Astrocyte of the spinal cord (primary cell): Measurements from ENCODE around the gene PDE9A.

Experiments used
- DNase-seq: peaks from one replicate; pipeline ENCODE4 v3.0.0; 2011; ENCODE audit warnings: low read depth, low spot score
- H3K4me3 ChIP-seq: 2 replicates; pipeline ENCODE4 v1.5.1; 2011; ENCODE audit warnings: low read depth, mild to moderate bottlenecking, low read length, moderate library complexity
- in situ Hi-C: cut with HindIII; loops from 2 replicates; pipeline ENCODE4 v1.10.0; 2017; ENCODE audit warnings: low sequenced_read_pairs
- TF ChIP-seq, protein P1 (sequence below): IDR thresholded peaks from 2 replicates; pipeline ENCODE4 v1.5.1; 2012; ENCODE audit warnings: low read depth, mild to moderate bottlenecking, low read length, inconsistent platforms

PDE9A gene

DNA sequence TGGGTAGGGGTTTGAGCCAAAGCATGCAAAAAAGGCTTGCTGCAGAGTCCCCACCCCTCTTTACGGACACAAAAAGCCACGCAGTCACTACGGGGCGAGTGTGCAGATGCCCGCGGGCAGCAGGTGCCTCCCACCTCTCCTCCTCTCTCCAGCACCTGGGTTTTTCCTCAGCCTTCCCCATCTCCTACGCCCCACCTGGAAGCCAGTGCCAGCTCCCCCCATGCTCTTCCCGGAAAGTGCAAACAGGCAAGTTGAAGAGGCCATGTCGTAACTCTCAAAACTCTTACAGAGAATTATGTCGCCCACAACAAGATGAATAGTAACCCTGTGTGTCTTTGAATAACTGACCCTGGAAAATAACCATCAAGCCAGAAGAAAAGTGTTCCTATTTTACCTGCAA, 82.5 kb downstream of the PDE9A start:
- H3K4me3 ChIP-seq, result no peak overlapping the region
- in situ Hi-C loops, result no loop called here
- TF ChIP-seq, protein P1, sequence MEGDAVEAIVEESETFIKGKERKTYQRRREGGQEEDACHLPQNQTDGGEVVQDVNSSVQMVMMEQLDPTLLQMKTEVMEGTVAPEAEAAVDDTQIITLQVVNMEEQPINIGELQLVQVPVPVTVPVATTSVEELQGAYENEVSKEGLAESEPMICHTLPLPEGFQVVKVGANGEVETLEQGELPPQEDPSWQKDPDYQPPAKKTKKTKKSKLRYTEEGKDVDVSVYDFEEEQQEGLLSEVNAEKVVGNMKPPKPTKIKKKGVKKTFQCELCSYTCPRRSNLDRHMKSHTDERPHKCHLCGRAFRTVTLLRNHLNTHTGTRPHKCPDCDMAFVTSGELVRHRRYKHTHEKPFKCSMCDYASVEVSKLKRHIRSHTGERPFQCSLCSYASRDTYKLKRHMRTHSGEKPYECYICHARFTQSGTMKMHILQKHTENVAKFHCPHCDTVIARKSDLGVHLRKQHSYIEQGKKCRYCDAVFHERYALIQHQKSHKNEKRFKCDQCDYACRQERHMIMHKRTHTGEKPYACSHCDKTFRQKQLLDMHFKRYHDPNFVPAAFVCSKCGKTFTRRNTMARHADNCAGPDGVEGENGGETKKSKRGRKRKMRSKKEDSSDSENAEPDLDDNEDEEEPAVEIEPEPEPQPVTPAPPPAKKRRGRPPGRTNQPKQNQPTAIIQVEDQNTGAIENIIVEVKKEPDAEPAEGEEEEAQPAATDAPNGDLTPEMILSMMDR, result no peak
- DNase-seq, result no peak

DNA sequence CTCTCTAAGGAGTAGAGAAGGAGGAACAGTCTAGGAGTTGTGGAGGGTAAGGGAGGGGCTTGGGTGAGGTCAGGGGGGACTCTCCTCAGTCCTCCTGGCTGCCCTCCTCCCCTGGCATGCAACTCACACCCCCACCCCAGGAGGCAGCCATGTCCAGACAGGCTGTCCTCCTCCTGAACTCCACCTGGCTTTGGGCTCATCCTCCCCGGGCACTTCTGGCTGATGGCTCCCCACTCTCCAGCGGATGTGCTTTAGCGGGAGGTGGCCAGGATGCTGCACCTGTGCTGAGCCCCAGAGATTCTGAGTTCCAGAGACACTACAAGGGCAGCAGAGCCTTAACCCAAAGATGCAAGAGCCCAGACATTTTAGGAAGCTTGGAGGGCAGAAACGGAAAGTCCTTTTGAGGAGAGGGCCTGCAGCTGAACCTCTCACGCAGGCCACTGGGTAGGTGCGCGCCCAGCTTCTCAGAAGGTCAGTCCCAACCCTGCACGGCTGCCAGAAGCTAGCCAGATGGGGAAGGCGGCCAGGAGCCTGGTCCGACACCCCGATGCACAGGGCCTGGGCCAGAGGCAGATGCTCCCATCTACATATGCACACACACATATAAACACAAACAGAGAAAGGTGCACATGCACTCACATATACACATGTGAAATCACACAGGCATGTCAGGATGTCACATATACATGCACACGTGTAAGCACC, 83.4 kb downstream of the PDE9A start:
- no peak for DNase-seq
- in situ Hi-C loops, result no loop called here
- H3K4me3 ChIP-seq, result no peak overlapping the region
- TF ChIP-seq, protein P1, result no peak

DNA sequence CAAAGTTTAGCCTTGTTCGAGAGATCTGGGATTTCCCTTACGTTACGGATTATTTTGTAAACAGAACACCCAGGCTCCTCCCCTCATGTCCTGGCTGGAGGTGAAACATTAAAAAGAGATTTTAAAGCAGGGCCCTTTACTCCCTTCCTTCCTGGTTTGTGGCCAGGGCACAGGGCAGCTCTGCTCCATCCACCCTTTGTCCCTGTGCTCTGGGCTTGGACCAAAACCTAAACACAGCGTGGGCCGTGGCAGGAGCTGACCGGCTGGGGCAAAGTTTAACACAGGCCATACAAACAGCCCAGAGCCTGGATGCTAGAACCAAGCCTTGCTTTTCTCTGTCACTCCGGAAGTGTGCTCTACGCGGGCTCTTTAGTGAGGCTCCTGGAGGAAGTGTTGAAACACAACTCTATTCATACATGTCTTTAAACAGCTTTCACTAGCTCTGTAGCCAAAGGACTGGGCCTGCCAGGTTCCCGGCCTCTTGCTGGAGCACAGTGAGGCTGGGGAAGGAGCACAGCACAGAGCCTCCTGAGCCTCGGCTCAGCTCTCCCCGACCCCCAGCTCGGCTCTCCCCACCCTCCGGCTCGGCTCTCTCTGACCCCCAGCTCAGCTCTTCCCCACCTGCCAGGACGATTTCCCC, 84.7 kb downstream of the PDE9A start:
- in situ Hi-C loops, result no loop called here
- TF ChIP-seq, protein P1, result no peak
- H3K4me3 ChIP-seq, result no peak overlapping the region
- no peak for DNase-seq

DNA sequence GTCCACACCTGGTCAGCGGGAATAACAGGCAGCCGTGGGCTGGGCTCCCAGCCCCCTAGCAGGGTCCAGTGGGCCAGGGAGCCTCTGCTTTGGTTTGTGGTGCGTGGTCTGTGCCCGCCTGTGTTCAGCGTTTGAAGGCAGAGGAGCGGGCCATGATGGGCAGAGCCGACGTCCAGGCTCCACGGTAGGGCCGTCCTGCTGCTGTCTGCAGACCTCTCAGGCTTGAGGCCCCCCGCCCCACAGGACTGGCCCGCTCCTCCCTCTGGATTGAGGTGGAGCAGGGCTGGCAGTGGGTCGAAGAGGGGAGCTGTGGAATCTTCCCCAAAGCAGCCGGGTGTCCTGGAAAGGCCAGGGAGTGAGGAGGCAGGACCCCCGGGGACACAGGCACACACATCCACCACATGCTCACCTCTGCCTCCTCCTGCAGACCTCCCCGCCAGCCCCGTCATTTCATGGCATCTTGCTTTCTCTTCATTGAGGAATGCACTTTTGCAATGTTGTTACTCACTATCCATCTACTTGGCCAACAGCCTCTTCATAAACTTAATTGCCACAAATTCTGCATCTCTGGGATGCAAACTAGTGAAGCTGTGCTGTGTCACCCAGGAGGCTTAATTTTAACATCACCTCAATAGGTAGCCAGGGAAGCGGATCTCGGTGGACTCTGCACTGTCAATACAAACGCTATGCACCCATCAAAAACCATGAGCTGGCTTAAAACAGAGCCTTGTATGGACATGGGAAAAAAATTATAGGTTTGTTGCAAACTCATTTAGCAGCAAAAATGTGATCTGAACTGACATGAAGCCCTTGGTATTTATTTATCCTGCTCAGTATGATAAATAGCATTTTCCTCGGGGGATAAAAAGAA, 85.9 kb downstream of the PDE9A start:
- no peak overlapping the region for H3K4me3 ChIP-seq
- in situ Hi-C loops, result no loop called here
- TF ChIP-seq, protein P1, result no peak
- no peak for DNase-seq

DNA sequence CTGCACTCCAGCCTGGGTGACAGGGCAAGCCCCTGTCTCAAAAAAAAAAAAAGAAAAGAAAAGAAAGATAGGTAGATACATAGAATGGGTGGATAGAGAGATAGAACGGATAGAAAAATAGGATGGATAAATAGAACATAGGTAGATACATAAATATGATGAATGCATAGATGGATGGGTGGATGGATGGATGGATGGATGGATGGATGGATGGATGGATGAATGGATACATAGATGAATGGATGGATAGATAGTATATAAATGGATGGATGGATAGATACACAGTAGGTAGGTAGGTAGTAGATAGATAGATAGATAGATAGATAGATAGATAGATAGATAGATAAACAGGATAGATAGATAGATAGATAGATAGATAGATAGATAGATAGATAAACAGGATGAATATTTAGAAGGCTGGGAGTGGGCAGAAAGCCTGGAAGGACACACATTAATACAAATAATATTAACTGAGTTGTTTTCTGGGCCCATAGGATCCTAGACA, 87.0 kb downstream of the PDE9A start:
- TF ChIP-seq, protein P1, result no peak
- H3K4me3 ChIP-seq, result no peak overlapping the region
- in situ Hi-C loops, result no loop called here
- no peak for DNase-seq

DNA sequence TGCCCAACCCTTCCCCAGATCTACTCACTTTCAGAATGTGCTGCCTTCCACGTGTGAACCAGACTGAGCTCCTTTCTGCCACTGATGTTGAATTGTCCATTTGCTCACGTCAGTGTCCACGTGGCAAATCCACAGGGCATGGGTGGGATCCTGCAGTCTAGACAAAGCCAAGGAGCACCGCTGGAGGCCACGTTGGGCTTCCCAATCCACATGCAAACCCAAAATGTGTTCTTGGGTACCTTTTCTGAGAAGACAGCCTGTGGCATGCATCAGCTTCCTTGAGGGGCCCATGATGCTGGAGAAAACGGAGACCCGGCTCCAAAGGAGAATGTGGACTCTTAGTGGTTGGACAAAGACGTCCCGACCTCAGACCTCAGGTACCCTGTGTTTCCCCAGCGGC, 87.6 kb downstream of the PDE9A start:
- no peak for DNase-seq
- in situ Hi-C loops, result no loop called here
- H3K4me3 ChIP-seq, result no peak overlapping the region
- TF ChIP-seq, protein P1, result no peak
